NOMO-1 treated with DMSO at 0.1 percent for 48 hours (cell line): ENCODE measurements around the gene ACER1.

Experiments
- DNase-seq: peaks from one replicate; lab custom pipeline; 2025; ENCODE audit not compliant: unreplicated experiment; lab: John Stamatoyannopoulos, UW

ACER1 gene

DNA sequence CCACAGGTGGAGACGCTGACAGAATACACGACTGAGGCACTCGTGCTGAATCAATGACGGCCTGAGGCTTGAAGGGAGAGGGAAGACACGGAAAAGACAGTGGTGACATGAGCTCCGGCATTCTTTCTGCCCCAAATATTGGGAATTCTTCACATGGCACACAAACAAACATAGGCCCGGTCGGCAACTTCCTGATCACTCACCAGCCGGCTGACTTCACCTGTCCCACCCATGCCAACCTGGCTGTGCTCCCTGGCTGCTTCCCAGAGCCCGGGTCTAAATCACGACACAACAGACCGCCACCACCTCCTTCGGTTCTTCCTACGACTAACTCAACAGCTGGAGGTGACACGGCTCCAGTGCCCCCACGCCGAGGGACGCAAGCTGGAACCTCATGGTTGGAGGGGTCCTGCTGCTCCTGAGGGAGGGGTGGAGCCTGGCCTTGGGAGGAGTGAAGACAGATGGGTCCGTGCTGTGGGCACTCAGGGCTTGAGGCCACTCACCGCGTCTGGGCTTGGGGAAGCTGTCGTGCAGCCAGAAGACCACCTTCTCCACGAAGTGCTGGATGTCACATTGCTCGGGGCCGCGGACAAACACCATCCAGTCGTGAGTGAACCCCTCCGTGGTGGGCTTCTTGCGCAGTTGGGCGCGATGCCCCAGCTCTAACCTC lies 63.2 kb downstream of the ACER1 start:
- DNase-seq = no peak

- no peak for DNase-seq
These were observed 64.1 kb downstream of the ACER1 start for GRCh38 chr19:6269101-6269886.

- DNase-seq = no peak
These were observed 65.0 kb downstream of the ACER1 start for GRCh38 chr19:6268382-6268771.

DNA sequence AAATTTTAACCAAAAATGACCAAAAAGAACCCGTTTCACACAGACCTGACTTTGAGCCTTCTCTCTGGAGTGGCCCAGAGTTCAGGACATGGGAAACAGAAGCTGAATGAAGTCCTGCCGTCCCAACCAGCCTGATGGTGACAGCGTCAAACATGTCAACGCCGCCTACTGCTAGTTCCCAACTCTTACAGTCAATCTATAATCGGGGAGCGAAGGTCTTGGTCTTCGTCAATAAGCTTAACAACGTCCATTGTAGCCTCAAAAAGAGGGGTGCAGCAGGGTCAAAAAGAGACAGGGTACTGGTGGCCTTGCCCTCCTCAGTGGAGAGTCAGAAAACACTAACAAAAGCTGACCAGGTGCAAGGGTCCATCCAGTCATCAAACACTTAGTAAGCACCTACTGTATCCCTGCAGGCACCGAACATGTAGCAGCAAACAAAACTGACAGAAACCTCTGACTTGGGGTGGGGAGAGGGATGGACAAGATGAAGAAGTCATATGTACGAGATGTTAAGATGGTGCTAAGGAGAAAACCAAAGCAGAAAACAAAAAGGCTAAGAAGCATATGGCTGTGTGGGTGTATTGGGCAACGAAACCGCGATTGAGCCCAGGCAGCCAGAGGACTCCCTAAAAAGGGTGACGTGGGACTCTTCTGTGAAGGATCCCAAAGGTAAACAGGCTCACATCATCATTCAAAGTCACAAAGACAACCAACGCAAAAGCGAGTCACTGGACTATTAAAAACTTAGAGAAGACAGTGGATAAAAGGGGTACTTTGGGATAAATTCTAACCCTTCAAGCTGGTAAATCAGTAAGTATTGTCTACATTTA lies 65.6 kb downstream of the ACER1 start:
- DNase-seq = no peak

DNA sequence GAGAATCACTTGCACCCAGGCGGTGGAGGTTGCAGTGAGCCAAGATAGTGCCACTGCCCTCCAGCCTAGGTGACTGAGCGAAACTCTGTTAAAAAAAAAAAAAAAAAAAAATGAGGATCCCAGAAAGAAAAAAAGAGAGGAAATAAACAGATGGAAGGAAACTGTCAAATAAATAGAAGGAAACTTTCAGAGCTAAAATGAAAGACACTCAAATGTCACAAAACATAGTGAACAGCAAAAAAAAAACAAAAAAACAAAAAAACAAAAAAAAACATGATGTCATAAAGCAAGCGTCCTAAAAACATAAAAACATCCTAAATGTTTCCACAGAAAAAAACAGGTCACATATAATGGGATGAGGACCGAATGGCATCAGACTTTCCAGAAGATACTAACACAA lies 68.6 kb downstream of the ACER1 start:
- DNase-seq = no peak

DNA sequence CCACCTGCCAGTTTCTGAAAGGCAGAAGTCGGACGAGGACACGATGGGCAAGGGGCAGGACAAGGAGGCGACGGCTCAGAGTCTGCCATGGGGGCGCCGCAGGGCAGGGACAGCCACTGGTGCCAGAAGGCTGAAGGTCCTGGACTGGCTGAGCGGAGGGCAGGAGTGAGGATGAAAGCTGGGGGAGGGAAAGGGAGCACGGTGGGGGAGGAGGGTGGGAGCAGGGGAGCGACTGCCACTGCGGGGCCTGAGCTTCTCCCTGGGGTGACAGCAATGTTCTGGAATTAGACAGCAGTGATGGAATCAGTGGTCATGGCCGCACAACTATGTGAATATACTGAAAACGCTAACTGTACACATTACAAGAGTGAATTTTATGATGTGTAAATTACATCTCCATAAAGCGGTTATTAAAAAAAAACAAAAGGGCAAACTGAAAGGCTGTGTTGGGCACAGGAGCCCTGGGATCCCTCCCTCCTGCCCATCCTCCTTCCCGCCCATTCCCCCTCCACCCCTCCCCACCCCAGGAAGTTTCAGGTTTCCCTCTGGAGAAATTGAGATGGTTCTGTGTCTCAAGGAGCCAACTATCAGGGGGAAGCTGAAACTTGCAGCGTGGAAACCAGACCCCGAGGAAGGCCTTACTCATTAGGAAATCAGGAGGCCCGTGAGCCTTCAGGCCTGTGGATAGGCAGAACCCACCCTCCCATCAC lies 69.5 kb downstream of the ACER1 start:
- DNase-seq = no peak

DNA sequence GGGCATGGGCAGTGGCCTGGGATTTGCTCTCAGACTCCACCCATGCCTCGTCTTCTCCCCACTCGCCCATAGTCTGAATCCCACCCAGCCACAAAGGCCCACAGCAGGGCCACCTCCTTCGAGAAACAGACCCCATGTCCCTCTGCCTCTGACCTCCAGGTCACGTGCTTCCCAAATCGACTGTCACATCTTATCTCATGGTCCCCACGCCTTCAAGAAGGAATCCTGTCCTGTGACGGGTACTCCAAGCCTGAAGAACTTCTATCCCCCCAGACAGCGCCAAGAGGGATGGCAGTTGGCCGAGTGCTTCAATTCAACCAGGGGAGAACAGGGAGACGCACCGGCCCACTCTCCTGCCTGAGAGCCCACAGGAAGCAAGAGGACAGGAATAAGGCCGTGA lies 70.1 kb downstream of the ACER1 start:
- DNase-seq = no peak

- DNase-seq = no peak
These were observed 70.9 kb downstream of the ACER1 start for GRCh38 chr19:6262519-6262918.

GRCh38 chr19:6261883-6262282 lies 71.5 kb downstream of the ACER1 start:
- DNase-seq = no peak

DNA sequence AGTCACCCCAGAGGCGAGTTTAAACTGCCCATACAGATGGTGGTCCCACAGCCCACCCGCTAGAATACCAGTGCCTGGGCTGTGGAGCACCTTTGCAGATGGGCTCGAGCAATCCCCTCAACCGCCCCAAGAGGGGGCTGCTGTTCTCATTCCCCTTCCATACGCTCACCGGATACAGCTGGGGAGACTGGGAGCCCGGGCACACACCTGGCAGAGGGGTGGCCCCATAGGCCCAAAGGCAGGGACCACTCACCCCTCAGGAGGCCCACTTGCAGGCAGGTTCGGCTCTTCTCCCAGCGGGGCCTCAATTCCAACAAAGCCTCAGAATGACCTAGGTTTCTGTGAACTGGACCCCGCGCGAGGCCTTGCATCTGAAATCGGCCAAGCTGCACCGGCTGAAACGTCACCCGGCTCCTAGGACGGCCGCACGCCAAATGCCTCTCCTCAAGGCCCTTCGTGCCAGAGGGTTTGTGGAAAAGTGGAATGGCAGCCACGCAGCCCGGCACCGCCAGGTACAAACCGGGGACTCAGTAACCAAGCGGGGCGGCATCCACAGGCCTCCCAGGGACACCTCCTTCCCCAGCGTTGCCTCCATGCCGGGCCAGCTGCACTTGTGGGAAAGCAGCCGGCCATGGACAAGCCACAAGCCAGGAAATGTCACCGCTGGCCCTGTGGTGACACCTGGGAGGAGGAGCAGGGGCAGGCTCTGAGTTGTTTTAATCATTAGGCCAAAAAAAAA lies 72.3 kb downstream of the ACER1 start:
- DNase-seq = no peak

- no peak for DNase-seq
These were observed 73.0 kb downstream of the ACER1 start for GRCh38 chr19:6260376-6260775.

- no peak for DNase-seq
These were observed 74.0 kb downstream of the ACER1 start for GRCh38 chr19:6259312-6259861.

DNA sequence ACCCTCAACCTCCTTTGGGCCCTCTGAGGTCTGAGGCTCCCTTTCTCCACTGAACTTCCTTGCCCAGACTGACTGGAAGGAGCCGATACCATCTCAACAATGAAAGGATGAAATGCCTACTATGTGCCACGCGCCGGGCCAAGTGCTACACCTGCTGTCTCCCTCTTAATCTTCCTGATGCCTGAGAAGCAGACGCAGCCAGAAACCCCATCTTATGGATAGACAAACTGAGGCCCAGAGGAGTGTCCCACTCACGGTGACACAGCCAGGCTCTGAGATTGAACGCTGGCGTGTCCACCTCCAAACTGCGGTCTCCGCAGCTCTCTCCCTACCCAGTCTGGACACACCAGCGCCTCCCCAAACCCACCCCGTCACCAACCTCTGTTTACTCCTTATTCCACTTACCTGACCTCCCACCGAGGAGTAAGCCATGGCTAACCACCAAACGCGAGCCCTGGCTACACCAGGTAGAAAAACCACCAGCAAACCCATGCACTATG lies 74.5 kb downstream of the ACER1 start:
- DNase-seq = no peak
